H1 (cell line): ENCODE results near the gene PAX3. TPM values are rescaled to one million over a fixed set of nuclear protein-coding genes. Genes with fewer than 3 reads are reported as not detected.

Experiments used
- JUND ChIP-seq: IDR thresholded peaks from 2 replicates; pipeline ENCODE4 v1.6.1; 2011; ENCODE audit warnings: mild to moderate bottlenecking, improper control_type of control experiment, low read length
- RNF2 ChIP-seq: fragments of 200-900, 300-1000 bp; sonication (generic); IDR thresholded peaks from 2 replicates; pipeline ENCODE4 v1.7.1; 2016; ENCODE audit warnings: borderline replicate concordance, low read depth, mild to moderate bottlenecking, antibody characterized with exemption, low read length; ENCODE audit not compliant: poor library complexity, severe bottlenecking; ENCODE audit errors: missing control alignments
- polyA plus RNA-seq, 7 experiments: library from polyadenylated mRNA; depleted of rRNA in 3 of 7; stranded (reverse) in 5 of 7; unstranded in 2 of 7; fragments of >200 nt in 5 of 7; fragments of 200-250 nt in 2 of 7; gene quantifications; 1 replicate in 5 of 7; 2 replicates in 1 of 7; 4 replicates in 1 of 7; pipeline versions ENCODE4 v1.2.1 to v1.2.3, GENCODE V29; 2011 to 2013; ENCODE audit warnings: missing spikeins in 2 of 7, mixed read lengths in 2 of 7
- total RNA-seq: library from RNA; stranded (reverse); fragmentation: NEBNext Ultra II Directional; extraction: Animal tissue kit (Norgen Biotek cat#: 25700); gene quantifications from 2 replicates; pipeline ENCODE4 v1.2.1, GENCODE V29; 2021

Gene PAX3
- total and polyA plus RNA-seq, 2 of the 8 experiments (the other 6 are each of a cell fraction or from before 2014, with no cell fraction given): 0.33 TPM; not detected in 1

DNA sequence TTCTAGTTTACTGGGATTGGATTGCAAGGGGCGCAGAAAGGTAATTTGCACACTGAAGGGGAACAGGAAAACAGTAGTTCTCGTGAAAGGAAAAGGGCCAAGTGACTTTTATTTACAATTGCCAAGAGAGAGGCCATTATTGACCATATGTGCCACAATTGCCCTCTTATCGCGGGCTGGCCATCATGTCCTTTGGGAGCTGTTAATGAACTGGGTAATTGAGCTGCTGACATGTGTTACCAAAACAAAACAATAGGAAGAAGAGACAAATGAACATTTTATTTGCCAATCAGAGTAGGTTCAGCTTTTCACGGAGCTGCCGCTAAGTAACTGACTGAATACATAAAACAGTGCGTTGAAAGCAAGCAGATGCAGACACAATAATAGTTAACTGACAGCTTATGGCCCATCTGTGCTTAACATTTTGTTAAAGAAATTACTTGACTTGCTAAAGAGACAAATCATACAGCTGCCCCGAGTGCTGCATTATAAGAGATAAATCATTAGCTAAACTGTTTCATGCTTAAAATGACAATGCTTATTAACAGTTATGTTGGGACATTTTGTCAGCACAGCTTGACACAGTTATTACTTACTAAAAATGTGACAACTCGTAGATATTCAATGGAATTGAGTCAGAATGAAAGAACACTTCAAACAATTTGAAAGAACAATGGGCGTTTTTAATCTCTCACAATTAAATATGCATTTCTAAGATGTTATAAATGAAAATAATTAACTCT lies 57.5 kb downstream of the PAX3 start (continued):
- TF ChIP-seq RNF2 (no peak), JUND (no peak)
